Measurements from ENCODE around the gene TFAP2A. TPM values are rescaled to one million over a fixed set of nuclear protein-coding genes. Genes with fewer than 3 reads are reported as not detected.

Gene TFAP2A
- polyA plus RNA-seq, 1 donor (not counting 4 experiments of a cell fraction or from before 2014, with no cell fraction given) = 30.2 TPM

- peak; percentile 74 for FAIRE-seq
These were observed 16.2 kb downstream of the TFAP2A start for GRCh38 chr6:10398446-10399218.

GRCh38 chr6:10397756-10398445 is 17.0 kb downstream of the TFAP2A start:
- dilution Hi-C loops (cut with MboI; ENCODE audit: extremely low pct_ligation_motif_present, low sequenced_read_pairs) = no loop called here
- Histone ChIP-seq H3K4me3 (ENCODE audit: control insufficient read depth in 2 of 3, extremely low read depth in 1 of 3, insufficient read depth in 2 of 3, low read depth in 1 of 3, low read length in 3 of 3) (no peak overlapping the region), H4K20me1 (ENCODE audit: control insufficient read depth, extremely low read depth, insufficient read depth, low read length) (no peaks in the 10 kb centered on the region), H3K4me2 (ENCODE audit: control insufficient read depth, extremely low read depth, insufficient read depth, low read depth, low read length) (no peak overlapping the region), H3K9ac (ENCODE audit: control insufficient read depth, extremely low read depth, insufficient read depth, low read length) (peak overlapping the region; percentile 97), H3K9me1 (ENCODE audit: control insufficient read depth, extremely low read depth, insufficient read depth, low read length) (no peaks in the 10 kb centered on the region), H3K36me3 (ENCODE audit: control insufficient read depth in 2 of 2, extremely low read depth in 1 of 2, insufficient read depth in 2 of 2, low read length in 2 of 2) (peaks cover 16 to 27% of the 10 kb centered on the region in 2 experiments), H3K79me2 (ENCODE audit: control insufficient read depth, insufficient read depth, low read length) (peaks cover 29% of the 10 kb centered on the region), H3K4me1 (ENCODE audit: control insufficient read depth, extremely low read depth, insufficient read depth, low read length) (peaks cover 47% of the 10 kb centered on the region), H2AFZ (ENCODE audit: control insufficient read depth, low read length) (no peak overlapping the region), H3K9me3 (ENCODE audit: control insufficient read depth, low read depth, low read length) (no peaks in the 10 kb centered on the region), H3K27me3 (ENCODE audit: control insufficient read depth, extremely low read depth, insufficient read depth, low read length) (no peaks in the 10 kb centered on the region), H3K27ac (ENCODE audit: control insufficient read depth, insufficient read depth, low read length) (no peak overlapping the region)
- TF ChIP-seq EZH2 (IDR thresholded peaks at IDR 0.05; ENCODE audit: low read length) (no peak), CTCF (optimal IDR thresholded peaks at IDR 0.05 in 1 of 3, IDR thresholded peaks at IDR 0.05 in 1 of 3, conservative IDR thresholded peaks at IDR 0.05 in 1 of 3; ENCODE audit: extremely low read depth in 1 of 3, insufficient read depth in 2 of 3, low read length in 3 of 3) (peak in 1 of 3 experiments; percentile 1)
- FAIRE-seq (no peak), DNase-seq (ENCODE audit: low read depth, low spot score) (no peak)

More at GRCh38 chr6:10398446-10399218, 16.2 kb downstream of the TFAP2A start:
- Histone ChIP-seq H3K4me3 (ENCODE audit: control insufficient read depth in 2 of 3, extremely low read depth in 1 of 3, insufficient read depth in 2 of 3, low read depth in 1 of 3, low read length in 3 of 3) (no peak overlapping the region), H4K20me1 (ENCODE audit: control insufficient read depth, extremely low read depth, insufficient read depth, low read length) (no peaks in the 10 kb centered on the region), H3K36me3 (ENCODE audit: control insufficient read depth in 2 of 2, extremely low read depth in 1 of 2, insufficient read depth in 2 of 2, low read length in 2 of 2) (peaks cover 16 to 29% of the 10 kb centered on the region in 2 experiments), H3K79me2 (ENCODE audit: control insufficient read depth, insufficient read depth, low read length) (peaks cover 36% of the 10 kb centered on the region), H3K9me1 (ENCODE audit: control insufficient read depth, extremely low read depth, insufficient read depth, low read length) (no peaks in the 10 kb centered on the region), H3K4me1 (ENCODE audit: control insufficient read depth, extremely low read depth, insufficient read depth, low read length) (peaks cover 53% of the 10 kb centered on the region), H3K27me3 (ENCODE audit: control insufficient read depth, extremely low read depth, insufficient read depth, low read length) (no peaks in the 10 kb centered on the region), H3K27ac (ENCODE audit: control insufficient read depth, insufficient read depth, low read length) (peak overlapping the region; percentile 98), H2AFZ (ENCODE audit: control insufficient read depth, low read length) (no peak overlapping the region), H3K4me2 (ENCODE audit: control insufficient read depth, extremely low read depth, insufficient read depth, low read depth, low read length) (peak overlapping the region; percentile 69), H3K9ac (ENCODE audit: control insufficient read depth, extremely low read depth, insufficient read depth, low read length) (peak overlapping the region; percentile 97), H3K9me3 (ENCODE audit: control insufficient read depth, low read depth, low read length) (no peaks in the 10 kb centered on the region)
- no peak for DNase-seq (ENCODE audit: low read depth, low spot score)
- TF ChIP-seq EZH2 (IDR thresholded peaks at IDR 0.05; ENCODE audit: low read length) = no peak
- TF ChIP-seq CTCF (optimal IDR thresholded peaks at IDR 0.05 in 1 of 3, IDR thresholded peaks at IDR 0.05 in 1 of 3, conservative IDR thresholded peaks at IDR 0.05 in 1 of 3; ENCODE audit: extremely low read depth in 1 of 3, insufficient read depth in 2 of 3, low read length in 3 of 3) = no peak
- dilution Hi-C loops (cut with MboI; ENCODE audit: extremely low pct_ligation_motif_present, low sequenced_read_pairs) = no loop called here
